Measurements from ENCODE around the gene ATP8A1.
"Not testable (repeated sequence)": the region's sequence is repeated elsewhere in the genome, so short reads cannot be mapped to it uniquely, and the experiment has no call there.

Gene ATP8A1

DNA sequence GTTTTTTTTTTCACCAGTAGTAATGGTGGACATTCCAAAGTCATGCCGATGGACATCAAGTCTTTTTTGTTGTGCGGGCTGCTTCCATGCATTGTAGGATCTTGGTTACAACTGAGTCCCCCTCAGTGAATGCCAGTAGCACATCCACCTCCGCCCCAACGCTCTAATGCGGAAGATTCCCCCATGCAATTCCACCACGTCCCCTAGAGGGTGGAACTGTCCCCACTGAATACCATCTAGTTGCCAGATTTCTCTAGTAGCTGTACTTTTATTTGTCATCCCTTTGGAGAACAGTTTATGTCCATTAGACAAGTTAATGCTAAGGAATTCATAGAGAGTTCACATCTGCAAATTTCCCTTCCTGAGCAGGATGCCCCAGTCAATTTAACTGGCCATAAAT lies 252.9 kb downstream of the ATP8A1 start:
- no peak for DNase-seq
- in situ Hi-C loops (cut with HindIII; ENCODE audit: low pct_ligation_motif_present, low pct_unique_long_range_greater_than_20kb, low sequenced_read_pairs), result no loop called here

DNA sequence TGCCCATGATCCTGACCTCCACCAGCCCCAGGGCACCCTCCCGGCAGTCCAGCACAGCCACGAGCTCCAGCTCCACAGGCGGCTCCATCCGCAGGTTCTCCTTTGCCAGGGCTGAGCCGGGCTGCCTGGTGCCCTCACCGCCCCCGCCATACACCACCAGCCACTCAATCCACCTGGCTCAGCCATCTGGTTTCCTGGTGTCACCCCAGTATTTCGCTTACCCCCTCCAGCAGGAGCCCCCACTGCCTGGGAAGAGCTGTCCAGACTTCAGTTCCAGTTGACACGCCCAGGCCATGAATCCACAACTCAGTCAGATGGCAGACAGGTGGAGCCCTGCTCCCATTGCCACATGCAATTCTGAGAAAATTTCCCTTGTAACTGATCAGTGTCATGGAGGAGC lies 255.7 kb downstream of the ATP8A1 start:
- peak; percentile 17 for DNase-seq
- in situ Hi-C loops (cut with HindIII; ENCODE audit: low pct_ligation_motif_present, low pct_unique_long_range_greater_than_20kb, low sequenced_read_pairs), result no loop called here

GRCh38 chr4:42399393-42399792 lies 257.5 kb downstream of the ATP8A1 start:
- in situ Hi-C loops (cut with HindIII; ENCODE audit: low pct_ligation_motif_present, low pct_unique_long_range_greater_than_20kb, low sequenced_read_pairs), result no loop called here
- no peak for DNase-seq

- no peak for DNase-seq
- in situ Hi-C loops (cut with HindIII; ENCODE audit: low pct_ligation_motif_present, low pct_unique_long_range_greater_than_20kb, low sequenced_read_pairs), result no loop called here
Observed at GRCh38 chr4:42398871-42399331, 258.0 kb downstream of the ATP8A1 start.

DNA sequence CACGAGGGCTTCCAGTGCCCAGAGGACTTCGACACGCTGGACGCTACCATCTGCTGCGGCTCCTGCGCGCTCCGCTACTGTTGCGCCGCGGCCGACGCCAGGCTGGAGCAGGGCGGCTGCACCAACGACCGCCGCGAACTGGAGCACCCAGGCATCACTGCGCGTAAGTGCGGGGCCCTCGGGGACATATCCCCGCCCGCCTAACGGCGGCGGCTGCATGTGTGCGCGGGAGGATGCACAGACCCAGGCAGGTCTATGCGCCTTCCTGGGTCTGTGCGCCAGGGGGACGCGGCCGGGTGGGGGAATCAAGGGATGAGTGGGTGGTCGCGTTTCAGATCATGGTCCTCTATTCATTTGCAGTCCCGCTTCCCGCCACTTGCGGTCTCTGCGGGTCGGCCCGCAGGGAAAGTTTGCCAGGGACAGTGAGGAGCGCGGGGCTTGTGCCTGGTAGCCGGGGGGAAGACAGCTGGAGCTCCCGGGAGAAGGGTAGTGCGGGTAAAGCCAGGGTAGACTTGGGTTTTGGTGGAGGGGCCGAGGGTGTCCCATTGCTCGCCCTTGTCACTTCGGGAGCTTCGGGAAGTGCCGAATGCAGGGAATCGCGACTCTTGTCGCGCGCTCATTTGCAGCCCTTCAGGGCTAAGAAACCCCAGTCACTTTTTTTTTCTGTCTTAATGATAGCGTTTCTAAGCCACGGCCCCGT lies 258.6 kb downstream of the ATP8A1 start:
- no peak for DNase-seq
- in situ Hi-C loops (cut with HindIII; ENCODE audit: low pct_ligation_motif_present, low pct_unique_long_range_greater_than_20kb, low sequenced_read_pairs), result no loop called here

DNA sequence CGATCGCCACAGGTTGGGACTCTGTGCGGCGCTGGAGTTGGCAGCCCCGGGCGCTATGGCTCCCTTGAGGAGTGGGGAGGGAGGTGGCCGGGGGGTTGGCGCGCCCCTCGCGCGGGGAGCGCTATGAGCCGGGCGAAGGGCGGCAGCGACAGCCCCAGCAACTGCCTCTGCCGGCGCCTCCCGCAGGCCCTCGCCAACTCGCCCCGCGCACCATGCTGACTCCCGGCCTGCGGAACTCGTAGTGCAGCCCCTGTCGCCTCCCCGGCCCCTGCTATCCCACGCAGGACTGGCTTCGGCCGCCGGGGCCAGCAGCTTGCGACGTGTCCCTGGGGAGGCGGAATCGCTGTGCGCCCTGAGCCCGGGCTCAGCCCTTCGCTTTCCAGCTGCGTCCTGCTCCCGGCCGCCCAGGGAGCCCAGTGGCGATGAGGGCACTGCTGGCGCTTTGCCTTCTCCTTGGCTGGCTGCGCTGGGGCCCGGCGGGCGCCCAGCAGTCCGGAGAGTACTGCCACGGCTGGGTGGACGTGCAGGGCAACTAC lies 259.2 kb downstream of the ATP8A1 start:
- in situ Hi-C loops (cut with HindIII; ENCODE audit: low pct_ligation_motif_present, low pct_unique_long_range_greater_than_20kb, low sequenced_read_pairs), result no loop called here
- peak; percentile 23 for DNase-seq

GRCh38 chr4:42396752-42397634 lies 259.9 kb downstream of the ATP8A1 start, which contains the start of gene SHISA3:
Gene SHISA3, plus strand, starts transcription at chr4:42397488. Its CDS starts 569 bp downstream, at chr4:42398057.
- peak; percentile 15 for DNase-seq
- in situ Hi-C loops (cut with HindIII; ENCODE audit: low pct_ligation_motif_present, low pct_unique_long_range_greater_than_20kb, low sequenced_read_pairs), result no loop called here

DNA sequence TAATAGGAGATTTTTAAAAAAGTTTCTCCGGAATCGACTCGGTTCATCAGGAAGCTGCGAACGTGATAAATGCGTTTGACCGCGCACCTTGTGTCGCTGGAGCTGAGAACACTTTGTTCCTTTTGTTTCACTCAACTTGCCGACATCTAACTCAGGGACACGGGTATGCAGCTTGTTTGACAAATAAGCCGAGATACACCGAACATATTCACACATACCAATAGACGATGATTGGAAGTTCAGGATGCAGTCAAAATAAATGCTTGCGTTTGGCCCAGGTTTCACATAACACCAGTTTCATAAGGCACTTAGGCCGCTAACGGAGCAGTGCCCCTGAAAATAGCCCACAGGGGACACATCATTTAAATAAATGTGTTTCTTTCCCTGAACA lies 260.5 kb downstream of the ATP8A1 start:
- no peak for DNase-seq
- in situ Hi-C loops (cut with HindIII; ENCODE audit: low pct_ligation_motif_present, low pct_unique_long_range_greater_than_20kb, low sequenced_read_pairs), result no loop called here

DNA sequence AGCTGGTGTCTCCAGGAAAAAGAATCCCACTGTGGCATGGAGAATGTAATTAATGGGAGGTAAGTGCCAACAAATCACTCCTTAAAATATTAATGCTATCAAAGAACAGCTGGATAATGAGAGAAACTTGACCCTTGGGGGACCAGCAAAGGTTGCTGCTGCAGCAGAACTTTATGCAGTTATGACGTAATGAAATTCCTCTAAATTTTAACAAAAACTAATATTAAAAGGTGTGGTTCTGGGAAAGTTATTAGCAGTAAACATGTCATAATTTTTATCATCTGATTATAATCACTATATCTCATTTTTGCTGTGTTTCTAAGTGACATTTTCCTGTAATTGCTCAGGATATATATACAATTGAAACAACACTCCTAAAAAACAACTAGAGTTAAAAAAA lies 261.3 kb downstream of the ATP8A1 start:
- in situ Hi-C loops (cut with HindIII; ENCODE audit: low pct_ligation_motif_present, low pct_unique_long_range_greater_than_20kb, low sequenced_read_pairs), result no loop called here

DNA sequence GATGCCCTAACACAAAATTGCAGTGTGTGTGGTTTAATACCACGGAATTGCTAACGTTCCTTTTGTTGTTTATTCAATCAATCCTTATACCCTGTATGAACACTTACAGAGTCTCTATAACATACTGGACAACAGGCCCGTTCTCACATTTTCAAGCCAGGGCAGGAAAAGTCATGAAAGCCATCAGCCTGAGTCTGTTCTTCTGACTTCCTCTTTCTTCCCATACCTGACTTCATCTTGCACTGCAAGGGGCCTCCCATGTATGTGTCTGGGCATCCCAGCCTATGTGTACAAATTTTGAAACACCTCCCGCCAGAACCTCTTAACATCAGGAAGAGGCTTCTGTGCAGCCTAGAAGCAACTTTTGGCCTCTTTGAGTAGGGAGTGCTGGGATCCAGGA lies 264.5 kb downstream of the ATP8A1 start:
- no peak for DNase-seq
- in situ Hi-C loops (cut with HindIII; ENCODE audit: low pct_ligation_motif_present, low pct_unique_long_range_greater_than_20kb, low sequenced_read_pairs), result no loop called here

More for the DNA sequence above, 261.3 kb downstream of the ATP8A1 start:
- no peak for DNase-seq

DNA sequence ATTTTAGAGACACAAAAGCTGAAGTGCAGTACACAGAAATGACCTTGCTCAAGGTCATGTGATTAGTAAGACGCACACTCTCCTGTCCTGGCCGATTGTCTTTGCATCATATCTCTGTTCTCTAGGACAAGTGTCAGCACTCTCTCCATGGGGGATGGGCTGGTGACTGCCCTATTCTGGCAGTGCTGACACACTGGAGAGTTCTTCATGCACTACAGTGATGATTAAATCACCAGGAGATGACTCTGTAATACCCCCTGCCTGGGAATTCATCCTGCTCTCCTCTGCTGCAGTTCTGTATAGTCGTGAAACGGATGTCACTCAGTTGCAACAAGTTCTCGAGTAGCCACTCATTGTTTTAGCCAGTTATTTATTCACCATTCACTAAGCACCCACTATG lies 264.9 kb downstream of the ATP8A1 start:
- DNase-seq, result peak; percentile 33

DNA sequence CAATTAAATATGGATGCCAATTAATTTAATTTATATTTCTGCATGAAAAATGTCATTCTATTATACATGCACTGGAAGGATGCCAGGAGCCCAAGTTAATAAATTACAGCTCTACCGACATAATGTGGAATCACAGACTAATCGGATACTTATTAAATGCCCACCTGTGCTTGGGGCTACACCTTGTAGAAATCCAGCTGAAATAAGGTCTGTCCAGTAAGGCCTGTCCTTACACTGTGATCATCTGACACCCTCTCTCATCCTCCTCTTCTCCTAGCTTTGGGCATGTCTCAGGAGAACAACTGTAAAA lies 265.6 kb downstream of the ATP8A1 start:
- in situ Hi-C loops (cut with HindIII; ENCODE audit: low pct_ligation_motif_present, low pct_unique_long_range_greater_than_20kb, low sequenced_read_pairs), result no loop called here
- DNase-seq, result no peak

More for the DNA sequence above, 264.9 kb downstream of the ATP8A1 start:
- in situ Hi-C loops (cut with HindIII; ENCODE audit: low pct_ligation_motif_present, low pct_unique_long_range_greater_than_20kb, low sequenced_read_pairs), result no loop called here

DNA sequence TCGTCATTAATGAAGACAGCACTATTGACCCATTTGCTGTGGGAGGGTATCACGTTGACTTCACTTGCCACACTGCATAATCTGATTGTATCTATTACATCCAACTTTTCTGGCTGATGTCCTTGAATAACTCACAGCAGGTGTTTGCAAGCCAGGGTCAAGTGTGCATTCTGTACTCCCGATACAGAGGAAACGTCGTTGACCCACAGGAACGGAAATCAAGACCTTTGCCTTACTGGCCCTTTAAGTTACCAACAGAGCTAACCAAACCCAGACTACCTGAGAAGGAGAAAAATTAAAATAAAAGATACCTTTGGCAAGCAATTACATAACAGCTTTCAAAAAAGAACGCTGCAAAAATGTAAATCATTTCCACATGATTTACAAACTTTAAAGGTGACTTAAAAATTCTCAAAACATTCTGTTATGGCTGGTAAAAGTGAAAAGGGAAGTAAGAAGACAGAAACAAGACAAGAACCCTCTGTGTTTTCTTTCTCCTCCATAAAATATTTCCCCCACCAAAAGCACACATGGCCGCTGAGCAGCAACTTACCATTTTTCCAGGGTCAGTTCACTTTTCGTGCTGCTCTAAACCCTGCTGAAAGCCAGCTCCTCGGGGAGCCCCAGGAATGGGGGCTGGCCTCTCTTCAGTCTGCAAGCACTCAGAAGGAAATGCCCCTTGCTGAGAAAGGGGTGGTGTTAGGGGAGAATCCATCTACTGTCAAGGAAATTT lies 266.1 kb downstream of the ATP8A1 start:
- no peak for DNase-seq
- in situ Hi-C loops (cut with HindIII; ENCODE audit: low pct_ligation_motif_present, low pct_unique_long_range_greater_than_20kb, low sequenced_read_pairs), result no loop called here

DNA sequence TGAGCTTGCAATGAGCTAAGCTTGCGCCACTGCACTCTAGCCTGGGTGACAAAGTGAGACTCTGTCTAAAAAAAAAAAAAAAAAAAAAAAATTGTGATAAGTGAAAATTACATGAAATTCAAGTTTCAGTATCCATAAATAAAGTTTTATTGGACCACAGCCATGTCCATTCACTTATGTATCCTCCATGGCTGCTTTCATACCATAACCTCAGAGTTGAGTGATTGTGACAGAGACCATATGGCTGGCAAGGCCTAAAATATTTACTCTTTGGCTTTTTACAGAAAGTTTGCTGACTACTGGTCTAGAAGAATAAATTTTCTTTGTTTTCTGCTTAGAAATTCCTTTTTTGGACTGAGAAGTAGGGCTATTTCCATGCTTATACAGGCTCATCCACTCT lies 271.4 kb downstream of the ATP8A1 start:
- in situ Hi-C loops (cut with HindIII; ENCODE audit: low pct_ligation_motif_present, low pct_unique_long_range_greater_than_20kb, low sequenced_read_pairs), result no loop called here
- no peak for DNase-seq

DNA sequence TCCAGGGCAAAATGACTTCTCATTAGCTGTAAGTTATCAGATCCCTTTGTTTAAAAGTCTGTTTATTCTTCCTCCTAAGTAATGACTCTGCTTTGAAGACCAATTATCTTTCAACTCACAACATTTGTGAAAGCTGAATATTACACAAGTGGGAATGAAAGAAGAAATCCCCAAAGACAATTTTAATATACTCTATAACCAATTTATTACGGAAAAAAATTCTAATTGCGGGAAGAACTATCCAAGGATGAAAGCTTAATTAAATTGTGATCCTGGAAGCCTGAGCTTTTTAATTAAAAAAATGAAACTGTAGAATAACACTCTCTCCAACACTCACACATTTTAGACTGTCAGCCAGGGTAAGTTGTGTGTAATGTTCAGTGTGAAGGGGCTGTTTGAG lies 275.2 kb downstream of the ATP8A1 start:
- in situ Hi-C loops (cut with HindIII; ENCODE audit: low pct_ligation_motif_present, low pct_unique_long_range_greater_than_20kb, low sequenced_read_pairs), result no loop called here
- DNase-seq, result no peak

DNA sequence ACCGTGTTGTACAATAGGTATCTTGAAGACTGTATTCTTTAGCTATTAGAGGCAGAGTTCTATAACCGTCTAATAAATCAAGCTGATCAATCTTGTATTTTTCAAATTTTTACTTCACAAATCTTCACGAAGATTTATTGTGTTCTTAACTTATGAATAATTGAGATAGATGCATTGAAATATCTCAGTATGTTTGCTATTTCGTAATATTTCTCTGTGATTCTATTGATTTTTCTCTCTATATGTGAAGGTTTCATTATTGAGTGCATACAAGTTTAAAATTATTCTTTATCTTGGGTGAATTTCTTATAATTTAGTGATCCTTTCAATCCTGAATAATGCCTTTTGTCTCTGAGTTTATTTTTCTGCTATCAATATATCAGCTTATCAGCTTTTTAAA lies 279.4 kb downstream of the ATP8A1 start:
- in situ Hi-C loops (cut with HindIII; ENCODE audit: low pct_ligation_motif_present, low pct_unique_long_range_greater_than_20kb, low sequenced_read_pairs), result no loop called here

GRCh38 chr4:42372303-42372702 lies 284.6 kb downstream of the ATP8A1 start:
- in situ Hi-C loops (cut with HindIII; ENCODE audit: low pct_ligation_motif_present, low pct_unique_long_range_greater_than_20kb, low sequenced_read_pairs); DNase-seq: not testable (repeated sequence)

More for the DNA sequence above, 279.4 kb downstream of the ATP8A1 start:
- no peak for DNase-seq

GRCh38 chr4:42371305-42372252 lies 285.3 kb downstream of the ATP8A1 start:
- in situ Hi-C loops (cut with HindIII; ENCODE audit: low pct_ligation_motif_present, low pct_unique_long_range_greater_than_20kb, low sequenced_read_pairs), result no loop called here

More at GRCh38 chr4:42371305-42372252, 285.3 kb downstream of the ATP8A1 start:
- DNase-seq, result peak; percentile 55

All from ACHN (cell line).